ENCODE measurements around the gene LMTK2. TPM values are rescaled to one million over a fixed set of nuclear protein-coding genes. Genes with fewer than 3 reads are reported as not detected.

LMTK2 gene
- total and polyA plus RNA-seq, 2 experiments from 2014 or later = 6.1 to 30.8 TPM

GRCh38 chr7:98116656-98117461 is 10.2 kb downstream of the LMTK2 start:
- Mint-ChIP-seq H3K4me1 (peaks cover 30% of the 10 kb centered on the region), H3K9me3 (no peaks in the 10 kb centered on the region; the same call in 2 of the 3 replicates), H3K27ac (peak overlapping the region; percentile 4; the same call in 1 of the 2 replicates), H3K36me3 (ENCODE audit: low read depth) (peaks cover 6% of the 10 kb centered on the region; the same call in 1 of the 3 replicates), H3K4me3 (no peak overlapping the region), H3K27me3 (ENCODE audit: insufficient read depth, low read depth, poor library complexity) (peaks cover 2% of the 10 kb centered on the region)
- Histone ChIP-seq H3K27ac (ENCODE audit: low read depth) (0 out of 2 replicates have a peak overlapping the region, but pooled peaks have one; percentile 32), H2AFZ (no peak overlapping the region), H4K20me1 (replicated peaks; ENCODE audit: insufficient read depth) (peaks cover 47% of the 10 kb centered on the region), H3K4me1 (ENCODE audit: insufficient read depth) (peaks cover 9% of the 10 kb centered on the region), H3K9me2 (ENCODE audit: insufficient read depth) (no peaks in the 10 kb centered on the region), H3K4me3 (no peak overlapping the region), H3K79me2 (replicated peaks; ENCODE audit: insufficient read depth) (peaks cover 99% of the 10 kb centered on the region), H3K36me3 (ENCODE audit: insufficient read depth) (no peaks in the 10 kb centered on the region), H3K4me2 (no peak overlapping the region), H3F3A (replicated peaks; ENCODE audit: low read depth) (no peaks in the 10 kb centered on the region), H3K27me3 (ENCODE audit: insufficient read depth) (no peaks in the 10 kb centered on the region)
- ATAC-seq (no peak), DNase-seq (ENCODE audit: low spot score) (no peak)
- TF ChIP-seq ZNF331 (CRISPR knock-in tag; IDR thresholded peaks at IDR 0.05; ENCODE audit: low read depth) (no peak), ZNF114 (CRISPR knock-in tag; IDR thresholded peaks at IDR 0.05) (no peak), EZH2 (IDR thresholded peaks at IDR 0.05; ENCODE audit: low read depth, unreplicated experiment) (no peak), ZNF462 (CRISPR knock-in tag; IDR thresholded peaks at IDR 0.05) (no peak), JUNB (IDR thresholded peaks at IDR 0.05; ENCODE audit: unreplicated experiment) (no peak), CREB1 (CRISPR knock-in tag; IDR thresholded peaks at IDR 0.05; ENCODE audit: low read depth) (no peak), STAT1 (IDR thresholded peaks at IDR 0.05; ENCODE audit: unreplicated experiment) (no peak)
- TF ChIP-seq, protein P1, sequence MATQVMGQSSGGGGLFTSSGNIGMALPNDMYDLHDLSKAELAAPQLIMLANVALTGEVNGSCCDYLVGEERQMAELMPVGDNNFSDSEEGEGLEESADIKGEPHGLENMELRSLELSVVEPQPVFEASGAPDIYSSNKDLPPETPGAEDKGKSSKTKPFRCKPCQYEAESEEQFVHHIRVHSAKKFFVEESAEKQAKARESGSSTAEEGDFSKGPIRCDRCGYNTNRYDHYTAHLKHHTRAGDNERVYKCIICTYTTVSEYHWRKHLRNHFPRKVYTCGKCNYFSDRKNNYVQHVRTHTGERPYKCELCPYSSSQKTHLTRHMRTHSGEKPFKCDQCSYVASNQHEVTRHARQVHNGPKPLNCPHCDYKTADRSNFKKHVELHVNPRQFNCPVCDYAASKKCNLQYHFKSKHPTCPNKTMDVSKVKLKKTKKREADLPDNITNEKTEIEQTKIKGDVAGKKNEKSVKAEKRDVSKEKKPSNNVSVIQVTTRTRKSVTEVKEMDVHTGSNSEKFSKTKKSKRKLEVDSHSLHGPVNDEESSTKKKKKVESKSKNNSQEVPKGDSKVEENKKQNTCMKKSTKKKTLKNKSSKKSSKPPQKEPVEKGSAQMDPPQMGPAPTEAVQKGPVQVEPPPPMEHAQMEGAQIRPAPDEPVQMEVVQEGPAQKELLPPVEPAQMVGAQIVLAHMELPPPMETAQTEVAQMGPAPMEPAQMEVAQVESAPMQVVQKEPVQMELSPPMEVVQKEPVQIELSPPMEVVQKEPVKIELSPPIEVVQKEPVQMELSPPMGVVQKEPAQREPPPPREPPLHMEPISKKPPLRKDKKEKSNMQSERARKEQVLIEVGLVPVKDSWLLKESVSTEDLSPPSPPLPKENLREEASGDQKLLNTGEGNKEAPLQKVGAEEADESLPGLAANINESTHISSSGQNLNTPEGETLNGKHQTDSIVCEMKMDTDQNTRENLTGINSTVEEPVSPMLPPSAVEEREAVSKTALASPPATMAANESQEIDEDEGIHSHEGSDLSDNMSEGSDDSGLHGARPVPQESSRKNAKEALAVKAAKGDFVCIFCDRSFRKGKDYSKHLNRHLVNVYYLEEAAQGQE (IDR thresholded peaks at IDR 0.05; ENCODE audit: unreplicated experiment) = no peak
